ENCODE results near the gene HGFAC.

HGFAC gene

GRCh38 chr4:3486541-3487540 is 45.1 kb downstream of the HGFAC start:
- DNase-seq (ENCODE audit: low read depth in 2 of 2) = no peak

GRCh38 chr4:3487861-3488260 is 46.1 kb downstream of the HGFAC start:
- DNase-seq (ENCODE audit: low read depth in 2 of 2) = no peak

- DNase-seq (ENCODE audit: low read depth in 2 of 2) = no peak
Measured at GRCh38 chr4:3488820-3489219, 47.1 kb downstream of the HGFAC start.

GRCh38 chr4:3489451-3489962 is 47.7 kb downstream of the HGFAC start:
- DNase-seq (ENCODE audit: low read depth in 2 of 2) = no peak

DNA sequence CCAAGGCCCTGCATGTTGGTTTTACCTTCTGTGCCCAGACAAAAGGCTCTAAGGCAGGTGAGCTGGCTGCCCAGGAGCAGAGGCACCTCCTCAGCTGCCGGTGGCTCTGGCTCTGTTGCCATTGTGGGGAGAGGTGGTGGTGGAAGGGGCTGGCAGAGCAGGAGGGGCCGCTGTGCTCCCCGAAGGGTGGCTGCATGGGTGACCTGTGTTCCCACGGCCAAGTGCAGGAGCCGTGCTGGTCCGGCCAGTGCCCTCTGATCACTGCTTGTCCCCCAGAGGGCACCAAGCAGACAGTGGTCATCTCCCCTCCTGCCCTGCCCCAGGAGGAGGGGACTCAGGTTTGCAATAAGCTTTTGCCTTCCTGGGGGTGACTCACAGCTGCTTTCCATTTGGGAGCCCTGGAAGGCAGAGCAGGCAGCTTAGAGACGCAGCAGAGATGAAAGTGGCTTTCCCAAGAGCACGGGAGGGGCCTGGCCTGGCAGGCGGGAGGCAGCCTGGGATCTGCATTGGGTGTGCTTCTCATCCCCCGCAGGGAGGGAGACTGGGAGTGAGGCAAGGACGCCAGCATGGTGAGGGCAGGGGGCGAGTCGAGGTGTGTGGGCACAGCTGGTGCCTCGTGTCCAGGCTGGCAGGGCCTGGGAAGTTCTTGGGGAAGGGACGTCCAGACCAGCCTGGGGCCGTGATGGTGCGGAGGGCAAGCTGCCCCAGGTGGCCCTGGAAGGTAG is 50.1 kb downstream of the HGFAC start:
- DNase-seq (ENCODE audit: low read depth in 2 of 2) = no peak

DNA sequence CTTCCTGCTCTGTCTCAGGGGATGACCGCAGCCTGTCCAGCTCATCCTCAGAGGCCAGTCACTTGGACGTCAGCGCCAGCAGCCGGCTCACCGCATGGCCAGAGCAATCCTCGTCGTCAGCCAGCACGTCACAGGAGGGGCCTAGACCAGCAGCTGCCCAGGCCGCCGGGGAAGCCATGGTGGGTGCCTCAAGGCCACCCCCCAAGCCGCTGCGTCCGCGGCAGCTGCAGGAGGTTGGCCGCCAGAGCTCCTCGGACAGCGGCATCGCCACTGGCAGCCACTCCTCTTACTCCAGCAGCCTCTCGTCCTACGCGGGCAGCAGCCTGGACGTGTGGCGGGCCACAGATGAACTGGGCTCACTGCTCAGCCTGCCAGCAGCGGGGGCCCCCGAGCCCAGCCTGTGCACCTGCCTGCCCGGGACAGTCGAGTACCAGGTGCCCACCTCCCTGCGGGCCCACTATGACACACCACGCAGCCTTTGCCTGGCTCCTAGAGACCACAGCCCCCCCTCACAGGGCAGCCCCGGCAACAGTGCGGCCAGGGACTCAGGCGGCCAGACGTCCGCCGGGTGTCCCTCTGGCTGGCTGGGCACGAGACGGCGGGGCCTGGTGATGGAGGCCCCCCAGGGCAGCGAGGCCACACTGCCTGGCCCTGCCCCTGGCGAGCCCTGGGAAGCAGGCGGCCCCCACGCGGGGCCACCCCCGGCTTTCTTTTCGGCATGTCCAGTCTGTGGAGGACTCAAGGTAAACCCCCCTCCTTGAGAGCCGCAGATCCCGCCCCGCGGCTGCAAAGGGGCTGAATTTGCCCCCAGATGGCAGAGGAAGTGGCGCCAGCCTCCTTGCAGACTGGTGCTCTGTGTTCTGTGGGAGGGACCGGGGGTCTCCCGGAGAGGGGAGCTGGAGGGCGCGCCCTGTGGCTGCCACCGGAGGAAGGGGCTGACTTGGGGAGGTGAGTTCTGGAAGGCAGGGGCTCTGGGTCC is 51.3 kb downstream of the HGFAC start:
- no peak for DNase-seq (ENCODE audit: low read depth in 2 of 2)

- DNase-seq (ENCODE audit: low read depth in 2 of 2) = no peak
Measured at GRCh38 chr4:3493720-3494461, 52.1 kb downstream of the HGFAC start.

- no peak for DNase-seq (ENCODE audit: low read depth in 2 of 2)
Measured at GRCh38 chr4:3494462-3494871, 52.7 kb downstream of the HGFAC start.

- DNase-seq (ENCODE audit: low read depth in 2 of 2) = no peak
Measured at GRCh38 chr4:3495204-3495975, 53.6 kb downstream of the HGFAC start.

- DNase-seq (ENCODE audit: low read depth in 2 of 2) = no peak
Measured at GRCh38 chr4:3496021-3496420, 54.3 kb downstream of the HGFAC start.

DNA sequence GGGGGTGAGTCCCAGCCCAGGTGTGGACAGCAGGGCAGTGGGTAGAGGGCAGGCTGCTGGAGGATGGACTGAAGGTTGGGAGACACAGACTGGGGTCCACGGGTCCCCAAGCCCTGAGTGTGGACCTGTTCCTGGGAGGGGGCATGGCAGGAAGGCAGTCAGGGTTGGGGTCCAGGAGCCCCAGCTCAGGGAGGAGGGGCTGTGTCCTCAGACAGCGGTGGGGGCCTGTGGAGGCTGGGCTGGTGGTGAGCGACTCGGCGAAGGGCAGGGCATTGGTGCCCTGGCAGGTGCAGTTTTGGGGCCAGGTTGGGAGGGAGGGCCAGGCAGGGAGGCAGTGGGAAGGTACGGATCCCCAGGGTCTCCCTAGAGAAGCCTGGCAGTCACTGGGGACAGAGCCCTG is 55.3 kb downstream of the HGFAC start:
- DNase-seq (ENCODE audit: low read depth in 2 of 2) = no peak

DNA sequence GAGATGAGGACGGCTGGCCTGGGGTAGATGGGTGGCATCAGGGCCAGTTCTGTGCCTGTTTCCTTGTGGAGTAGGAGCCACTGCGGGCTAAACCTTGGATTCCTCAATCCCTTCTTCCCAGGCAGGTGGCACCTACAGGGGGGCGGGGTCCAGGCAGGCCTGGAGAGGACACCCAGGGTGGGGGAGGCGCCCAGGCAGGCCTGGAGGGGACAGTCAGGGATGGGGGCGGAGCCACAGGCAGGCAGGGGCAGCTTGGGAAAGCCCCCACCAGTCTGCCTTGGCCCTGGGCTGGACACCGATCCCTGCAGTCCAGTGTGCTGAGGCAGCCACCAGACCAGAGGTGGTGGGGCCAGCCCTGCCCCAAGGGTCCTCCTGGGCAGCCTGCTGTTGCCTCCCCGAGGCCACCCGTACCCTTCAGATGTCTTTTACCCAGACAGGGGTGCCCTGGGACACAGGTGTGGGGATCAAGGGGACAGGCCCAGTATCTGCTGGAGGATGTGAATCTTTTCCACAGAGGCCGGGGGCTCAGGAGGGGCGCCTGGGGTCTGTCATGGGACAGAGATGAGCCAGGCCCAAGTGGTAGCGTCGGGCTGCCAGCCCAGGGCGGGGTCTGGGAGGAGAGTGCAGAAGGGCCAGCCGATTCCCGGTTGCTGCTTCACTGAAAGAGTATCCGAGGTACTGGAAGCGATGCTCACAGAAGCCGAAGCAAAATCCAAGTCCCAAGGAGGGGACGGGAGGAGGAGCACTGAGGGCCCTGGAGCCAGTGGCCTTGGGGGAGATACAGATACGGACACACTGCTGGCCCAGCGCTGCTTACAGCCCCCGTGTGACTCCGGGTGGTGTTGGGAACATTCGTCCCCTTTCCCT is 56.0 kb downstream of the HGFAC start:
- no peak for DNase-seq (ENCODE audit: low read depth in 2 of 2)

DNA sequence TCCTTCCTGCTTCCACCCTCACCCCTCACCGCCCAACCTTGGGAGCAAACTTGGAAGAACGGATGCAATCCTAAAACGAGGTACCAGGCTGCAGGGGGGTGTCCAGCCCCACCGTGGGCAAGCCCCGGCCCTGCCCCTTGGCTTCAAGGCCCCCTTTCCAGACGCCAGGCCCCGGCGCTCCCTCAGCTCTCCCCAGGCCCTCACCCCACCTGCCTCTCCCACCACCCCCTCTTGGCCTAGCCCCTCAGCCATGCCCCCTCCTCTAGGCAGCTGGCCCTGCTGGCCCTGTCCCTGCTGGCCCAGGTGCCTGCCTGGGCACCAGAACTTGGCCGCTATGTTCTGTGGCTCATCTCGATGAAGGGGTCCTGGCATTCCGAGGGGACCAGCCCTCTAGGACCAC is 56.6 kb downstream of the HGFAC start:
- no peak for DNase-seq (ENCODE audit: low read depth in 2 of 2)

All from stimulated activated CD8-positive, alpha-beta memory T cell treated with anti-CD3 and anti-CD28 coated beads, Interleukin-15, amount 100 ng/mL, for 4 hours (primary cell).